Transverse colon (tissue), 4 donors: ENCODE results near the gene ENOX1. TPM values are rescaled to one million over a fixed set of nuclear protein-coding genes. Genes with fewer than 3 reads are reported as not detected.

Experiments used
- DNase-seq: peaks from one replicate; pipeline ENCODE4 v3.0.0-alpha.2; 2019
- H3K27ac ChIP-seq, 4 donors: fragments of 200-600 bp; sonication (generic); 2 replicates each; pipeline ENCODE4 v1.5.1; 2016 to 2018; ENCODE audit warnings: inconsistent platforms in 4 of 4
- H3K27me3 ChIP-seq: fragments of 200-600 bp; sonication (generic); 2 replicates; pipeline ENCODE4 v1.5.1; 2017; ENCODE audit warnings: inconsistent platforms
- H3K36me3 ChIP-seq, 4 donors: fragments of 200-600 bp; sonication (generic); 2 replicates each; pipeline ENCODE4 v1.5.1; 2017 to 2019; ENCODE audit warnings: inconsistent platforms in 4 of 4
- H3K4me1 ChIP-seq, 4 donors: fragments of 200-600 bp; sonication (generic); 2 replicates each; pipeline ENCODE4 v1.5.1; 2017 to 2020; ENCODE audit warnings: inconsistent platforms in 4 of 4
- H3K4me3 ChIP-seq, 4 donors: fragments of 200-600 bp; sonication (generic); 1 replicate in 1 of 4; 2 replicates in 3 of 4; pipeline versions ENCODE4 v1.5.1 to v1.6.1; 2017 to 2019; ENCODE audit warnings: inconsistent platforms in 4 of 4
- H3K9me3 ChIP-seq, 2 donors: fragments of 200-600 bp; sonication (generic); 2 replicates each; pipeline ENCODE4 v1.5.1; 2017 to 2019; ENCODE audit warnings: inconsistent platforms in 2 of 2
- CTCF ChIP-seq, 5 experiments: fragments of 200-600 bp in 3 of 5; fragments of 450-650 bp in 2 of 5; sonication (generic) in 3 of 5; IDR thresholded peaks; 1 replicate in 2 of 5; 2 replicates in 3 of 5; pipeline ENCODE4 v1.5.1; 2016 to 2017; ENCODE audit warnings: antibody characterized with exemption in 5 of 5, inconsistent platforms in 3 of 5, mild to moderate bottlenecking in 2 of 5, moderate library complexity in 1 of 5
- EP300 ChIP-seq: sonication (generic); formaldehyde crosslinking; IDR thresholded peaks from one replicate; pipeline ENCODE4 v1.6.1; 2017; ENCODE audit warnings: antibody characterized with exemption, low read depth
- POLR2A ChIP-seq: fragments of 450-650 bp; IDR thresholded peaks from one replicate; pipeline ENCODE4 v1.6.1; 2016; ENCODE audit warnings: antibody characterized with exemption, mild to moderate bottlenecking, moderate library complexity
- POLR2AphosphoS5 ChIP-seq, 3 donors: sonication (generic); formaldehyde crosslinking; IDR thresholded peaks; one replicate each; pipeline ENCODE4 v1.6.1; 2016; ENCODE audit warnings: antibody characterized with exemption in 3 of 3
- WGBS, 2 donors: methylation state at CpG; one replicate each; pipeline ENCODE4 v1.1.5; 2018; ENCODE audit warnings: low coverage in 1 of 2; 5-methylcytosine and 5-hydroxymethylcytosine counted together
- in situ Hi-C, 4 donors: fragments of 200-750 bp; cut with MboI; loops; one replicate each; pipeline versions ENCODE4 v1.15.0 to v1.15.1; 2017; ENCODE audit warnings: low sequenced_read_pairs in 3 of 4, low pct_ligation_motif_present in 1 of 4, low pct_unique_long_range_greater_than_20kb in 1 of 4
- intact Hi-C: fragments of 100-400 bp; cut with DNase I; formaldehyde crosslinking; loops from one replicate; pipeline ENCODE4 v1.15.1; 2023; ENCODE audit warnings: low total_unique reads
- total RNA-seq, 4 donors: library from RNA; depleted of rRNA; stranded (reverse); fragments of >200 nt; gene quantifications; one replicate each; pipeline ENCODE4 v1.1.0, GENCODE V29; 2016

ENOX1 gene
- total RNA-seq, 4 donors from 2014 or later: 1.5 to 6.4 (median 2.2) TPM

- intact Hi-C loops (no loop called here), in situ Hi-C loops (no loop called here)
- Histone ChIP-seq H3K9me3 (no peaks in the 10 kb centered on the region), H3K36me3 (no peaks in the 10 kb centered on the region), H3K27ac (no peak overlapping the region), H3K4me1 (peaks cover 0 to 5% (median 0%) of the 10 kb centered on the region in 4 donors), H3K27me3 (no peaks in the 10 kb centered on the region), H3K4me3 (no peak overlapping the region)
- no peak for DNase-seq
- TF ChIP-seq POLR2AphosphoS5 (IDR thresholded peaks at IDR 0.05) (no peak), EP300 (no peak), CTCF (IDR thresholded peaks at IDR 0.05) (no peak), POLR2A (no peak)
- 69% methylated on average over 3 to 4 of the region's 4 CpGs for WGBS, 2 donors
Measured at GRCh38 chr13:43348397-43348796, 438.4 kb downstream of the ENOX1 start.

- DNase-seq: no peak
- in situ Hi-C loops (no loop called here), intact Hi-C loops (no loop called here)
- Histone ChIP-seq H3K4me1 (peaks cover 0 to 5% (median 0%) of the 10 kb centered on the region in 4 donors), H3K27ac (no peak overlapping the region), H3K4me3 (no peak overlapping the region), H3K9me3 (no peaks in the 10 kb centered on the region), H3K36me3 (no peaks in the 10 kb centered on the region), H3K27me3 (no peaks in the 10 kb centered on the region)
- WGBS, 2 donors: 80 to 85% methylated on average over 9 to 10 of the region's 10 CpGs
- TF ChIP-seq POLR2AphosphoS5 (IDR thresholded peaks at IDR 0.05) (no peak), EP300 (no peak), POLR2A (no peak), CTCF (IDR thresholded peaks at IDR 0.05) (no peak)
Measured at GRCh38 chr13:43347877-43348276, 438.9 kb downstream of the ENOX1 start.

GRCh38 chr13:43346427-43346826, 440.3 kb downstream of the ENOX1 start:
- TF ChIP-seq CTCF (IDR thresholded peaks at IDR 0.05) (no peak), EP300 (no peak), POLR2A (no peak), POLR2AphosphoS5 (IDR thresholded peaks at IDR 0.05) (no peak)
- no peak for DNase-seq
- no peak overlapping the region for H3K27ac ChIP-seq
- WGBS, 2 donors: 54 to 64% methylated on average over 4 of the region's 4 CpGs
- no peaks in the 10 kb centered on the region for H3K9me3 ChIP-seq
- no peaks in the 10 kb centered on the region for H3K36me3 ChIP-seq
- no peaks in the 10 kb centered on the region for H3K27me3 ChIP-seq
- peaks cover 0 to 5% (median 0%) of the 10 kb centered on the region in 4 donors for H3K4me1 ChIP-seq
- in situ Hi-C loops: no loop called here
- intact Hi-C loops: no loop called here
- no peak overlapping the region for H3K4me3 ChIP-seq

GRCh38 chr13:43343645-43344044, 443.1 kb downstream of the ENOX1 start:
- intact Hi-C loops: no loop called here
- no peak overlapping the region for H3K4me3 ChIP-seq

More at GRCh38 chr13:43343645-43344044, 443.1 kb downstream of the ENOX1 start:
- Histone ChIP-seq H3K4me1 (peaks cover 0 to 5% (median 0%) of the 10 kb centered on the region in 4 donors), H3K9me3 (no peaks in the 10 kb centered on the region), H3K36me3 (no peaks in the 10 kb centered on the region), H3K27me3 (no peaks in the 10 kb centered on the region), H3K27ac (no peak overlapping the region)
- in situ Hi-C loops: no loop called here
- 70 to 91% methylated on average over 2 of the region's 2 CpGs for WGBS, 2 donors
- TF ChIP-seq POLR2A: no peak
- no peak for TF ChIP-seq POLR2AphosphoS5 (IDR thresholded peaks at IDR 0.05)
- no peak for TF ChIP-seq CTCF (IDR thresholded peaks at IDR 0.05)
- TF ChIP-seq EP300: no peak
- DNase-seq: no peak
